Pancreas (tissue), 10 donors: Measurements from ENCODE around the gene MPPE1. TPM values are rescaled to one million over a fixed set of nuclear protein-coding genes. Genes with fewer than 3 reads are reported as not detected.

Source experiments
- ATAC-seq, 4 donors: fragments of 200-7000 bp; cut with Tn5 transposase; one replicate each; pipeline versions ENCODE4 v1.8.0 to v1.9.1; 2020; ENCODE audit warnings: mild to moderate bottlenecking in 4 of 4, moderate library complexity in 4 of 4
- DNase-seq, 6 donors: peaks; one replicate each; pipeline ENCODE4 v3.0.0-alpha.2; 2020
- FAIRE-seq: peaks from 2 replicates; lab custom pipeline; 2012; peaks lifted over from hg19 to GRCh38; lab: Jason Lieb, UNC
- H3K27ac ChIP-seq, 4 donors: fragments of 200-600 bp; sonication (generic); 1 replicate in 3 of 4; 2 replicates in 1 of 4; pipeline versions ENCODE4 v1.5.0 to v1.8.0; 2020
- H3K27me3 ChIP-seq, 4 donors: fragments of 200-600 bp; one replicate each; pipeline ENCODE4 v1.8.0; 2021
- H3K36me3 ChIP-seq, 3 donors: fragments of 200-600 bp; sonication (generic) in 1 of 3; one replicate each; pipeline versions ENCODE4 v1.5.0 to v1.8.0; 2020 to 2021
- H3K4me1 ChIP-seq, 3 donors: fragments of 200-600 bp; one replicate each; pipeline ENCODE4 v1.8.0; 2021
- H3K4me3 ChIP-seq, 4 donors: fragments of 200-600 bp; sonication (generic) in 2 of 4; one replicate each; pipeline versions ENCODE4 v1.5.0 to v1.8.0; 2020 to 2021
- H3K9me3 ChIP-seq, 4 donors: fragments of 200-600 bp; one replicate each; pipeline ENCODE4 v1.8.0; 2021
- WGBS, 2 donors: extraction: QIAGEN DNeasy Blood & Tissue Kit; methylation state at CpG; one replicate each; pipeline ENCODE4 v1.1.7; 2013; 5-methylcytosine and 5-hydroxymethylcytosine counted together
- intact Hi-C, 3 donors: fragments of 100-400 bp; cut with DNase I; formaldehyde crosslinking; loops; one replicate each; pipeline versions ENCODE4 v1.11.1 to v1.14.2; 2022
- polyA plus RNA-seq, 2 donors: library from polyadenylated mRNA; stranded (reverse); fragments of 200-250 nt; gene quantifications; one replicate each; pipeline ENCODE4 v1.2.3, GENCODE V29; 2013
- total RNA-seq, 6 donors: library from RNA; stranded (reverse); fragmentation: NEBNext Ultra II Directional in 4 of 6; extraction: Animal tissue kit (Norgen Biotek cat#: 25700) in 4 of 6; gene quantifications; one replicate each; pipeline versions ENCODE4 v1.2.1 to v1.2.4, GENCODE V29; 2021 to 2023
- TF ChIP-seq, protein P1 (sequence below), 4 donors: fragments of 200-600 bp; sonication (generic) in 3 of 4; IDR thresholded peaks; one replicate each; pipeline versions ENCODE4 v1.5.0 to v1.8.0; 2021; ENCODE audit warnings: antibody characterized with exemption in 4 of 4
- donor health status: healthy with polysubstance abuse.
- donor health status: DM: no; HTN: no; CAD: no; lungs with moderate emphysema.
- donor health status: DM: no; HTN: no; CAD: no.
- donor health status: control.
- donor health status: control.
- donor health status: Bipolar disorder and iron deficiency.
- donor health status: DM: yes; HTN: yes; CAD: no.
- donor health status: DM: no; HTN: no; CAD: no.
- donor health status: DM: no; HTN: no; CAD: no.
- donor health status: DM: yes; HTN: yes; CAD: no.

MPPE1 gene
- total and polyA plus RNA-seq, 8 donors, result 20.7 to 43.2 (median 25.0) TPM

GRCh38 chr18:11889284-11889683 is 18.8 kb downstream of the MPPE1 start:
- TF ChIP-seq, protein P1, sequence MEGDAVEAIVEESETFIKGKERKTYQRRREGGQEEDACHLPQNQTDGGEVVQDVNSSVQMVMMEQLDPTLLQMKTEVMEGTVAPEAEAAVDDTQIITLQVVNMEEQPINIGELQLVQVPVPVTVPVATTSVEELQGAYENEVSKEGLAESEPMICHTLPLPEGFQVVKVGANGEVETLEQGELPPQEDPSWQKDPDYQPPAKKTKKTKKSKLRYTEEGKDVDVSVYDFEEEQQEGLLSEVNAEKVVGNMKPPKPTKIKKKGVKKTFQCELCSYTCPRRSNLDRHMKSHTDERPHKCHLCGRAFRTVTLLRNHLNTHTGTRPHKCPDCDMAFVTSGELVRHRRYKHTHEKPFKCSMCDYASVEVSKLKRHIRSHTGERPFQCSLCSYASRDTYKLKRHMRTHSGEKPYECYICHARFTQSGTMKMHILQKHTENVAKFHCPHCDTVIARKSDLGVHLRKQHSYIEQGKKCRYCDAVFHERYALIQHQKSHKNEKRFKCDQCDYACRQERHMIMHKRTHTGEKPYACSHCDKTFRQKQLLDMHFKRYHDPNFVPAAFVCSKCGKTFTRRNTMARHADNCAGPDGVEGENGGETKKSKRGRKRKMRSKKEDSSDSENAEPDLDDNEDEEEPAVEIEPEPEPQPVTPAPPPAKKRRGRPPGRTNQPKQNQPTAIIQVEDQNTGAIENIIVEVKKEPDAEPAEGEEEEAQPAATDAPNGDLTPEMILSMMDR (IDR thresholded peaks at IDR 0.05), result no peak
- 97% methylated on average over 5 of the region's 5 CpGs for WGBS, 2 donors
- Histone ChIP-seq H3K4me1 (no peaks in the 10 kb centered on the region), H3K27ac (no peak overlapping the region), H3K27me3 (no peaks in the 10 kb centered on the region), H3K36me3 (peaks cover 0 to 43% (median 12%) of the 10 kb centered on the region in 3 donors), H3K9me3 (no peaks in the 10 kb centered on the region), H3K4me3 (no peak overlapping the region)
- DNase-seq (no peak), ATAC-seq (no peak), FAIRE-seq (no peak)
- intact Hi-C loops, result loop anchor here in 1 of 3 donors (10.0 kb wide), 1 partner anchor 164 kb away; no protein-coding TSS in a partner anchor

DNA sequence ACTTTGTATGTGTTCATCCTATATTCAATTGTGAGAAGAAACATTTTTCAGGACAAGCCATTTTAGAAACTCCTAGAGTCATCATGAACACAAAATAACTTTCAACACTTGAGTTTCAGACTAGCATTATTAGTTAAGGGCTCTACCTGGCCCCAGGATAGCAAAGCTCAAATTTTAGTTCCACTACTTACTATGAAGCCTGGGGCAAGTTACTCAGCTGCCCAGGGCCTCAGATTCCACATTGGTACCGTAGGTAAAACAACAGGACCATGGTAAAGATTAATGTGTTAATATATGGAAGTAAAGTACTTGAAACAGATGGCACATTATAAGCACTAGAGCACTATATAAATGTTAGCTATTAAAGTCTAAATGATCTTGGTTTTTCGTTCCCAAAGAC is 19.4 kb downstream of the MPPE1 start:
- no peak for ATAC-seq
- intact Hi-C loops, result loop anchor here in 1 of 3 donors (10.0 kb wide), 1 partner anchor 164 kb away; no protein-coding TSS in a partner anchor
- no peak for DNase-seq
- FAIRE-seq, result no peak
- Histone ChIP-seq H3K4me1 (no peaks in the 10 kb centered on the region), H3K27ac (no peak overlapping the region), H3K4me3 (no peak overlapping the region), H3K27me3 (no peaks in the 10 kb centered on the region), H3K36me3 (peaks cover 0 to 43% (median 12%) of the 10 kb centered on the region in 3 donors), H3K9me3 (no peaks in the 10 kb centered on the region)
- TF ChIP-seq, protein P1 (IDR thresholded peaks at IDR 0.05), result no peak
- WGBS, 2 donors, result 90 to 92% methylated on average over 2 of the region's 2 CpGs

DNA sequence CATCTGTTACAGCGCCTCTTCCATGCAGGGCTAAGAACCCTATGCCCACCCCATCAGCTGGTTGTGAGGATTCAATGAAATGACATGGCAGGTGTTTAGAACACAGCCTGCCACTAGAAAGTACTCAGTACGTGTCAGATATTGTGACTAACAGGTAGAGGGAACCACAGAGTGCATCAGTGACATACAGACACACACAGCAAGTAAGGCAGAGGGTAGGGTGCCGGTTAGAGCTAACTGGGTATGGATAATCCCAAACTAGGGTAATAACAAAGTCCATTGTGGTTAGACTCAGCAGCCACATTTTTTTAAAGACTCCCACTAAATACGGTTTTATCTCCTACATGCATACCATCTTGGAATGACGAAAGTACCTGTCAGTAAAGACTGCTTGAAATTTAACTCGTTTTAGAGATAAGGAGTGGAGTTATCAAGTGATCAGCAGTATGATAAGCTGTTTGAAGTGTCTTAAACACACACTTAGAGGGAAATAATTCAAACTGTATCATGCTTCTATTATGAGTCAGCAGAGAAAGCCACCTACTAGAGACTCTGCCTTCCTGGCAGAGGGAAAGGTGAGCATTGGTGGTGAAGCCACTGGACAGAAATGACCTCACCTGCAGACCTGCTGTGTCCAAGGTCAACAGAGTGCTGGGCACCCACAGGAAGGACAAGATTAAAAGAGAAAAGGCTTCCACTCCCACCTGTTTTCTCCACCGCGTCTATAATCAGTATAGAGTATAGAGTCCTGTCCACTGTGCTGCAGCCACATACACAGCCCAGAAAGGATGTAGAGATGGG is 20.6 kb downstream of the MPPE1 start:
- Histone ChIP-seq H3K36me3 (peaks cover 0 to 36% (median 12%) of the 10 kb centered on the region in 3 donors), H3K27me3 (no peaks in the 10 kb centered on the region), H3K27ac (no peak overlapping the region), H3K4me3 (no peak overlapping the region), H3K9me3 (no peaks in the 10 kb centered on the region), H3K4me1 (no peaks in the 10 kb centered on the region)
- FAIRE-seq, result peak; percentile 61
- no peak for DNase-seq
- TF ChIP-seq, protein P1 (IDR thresholded peaks at IDR 0.05), result no peak
- 58 to 62% methylated on average over 8 of the region's 8 CpGs for WGBS, 2 donors
- intact Hi-C loops, result loop anchor here in 1 of 3 donors (10.0 kb wide), 1 partner anchor 163 kb away; no protein-coding TSS in a partner anchor
- ATAC-seq, result peak in 3 of 4 donors; percentile 53 to 72 (median 65)

DNA sequence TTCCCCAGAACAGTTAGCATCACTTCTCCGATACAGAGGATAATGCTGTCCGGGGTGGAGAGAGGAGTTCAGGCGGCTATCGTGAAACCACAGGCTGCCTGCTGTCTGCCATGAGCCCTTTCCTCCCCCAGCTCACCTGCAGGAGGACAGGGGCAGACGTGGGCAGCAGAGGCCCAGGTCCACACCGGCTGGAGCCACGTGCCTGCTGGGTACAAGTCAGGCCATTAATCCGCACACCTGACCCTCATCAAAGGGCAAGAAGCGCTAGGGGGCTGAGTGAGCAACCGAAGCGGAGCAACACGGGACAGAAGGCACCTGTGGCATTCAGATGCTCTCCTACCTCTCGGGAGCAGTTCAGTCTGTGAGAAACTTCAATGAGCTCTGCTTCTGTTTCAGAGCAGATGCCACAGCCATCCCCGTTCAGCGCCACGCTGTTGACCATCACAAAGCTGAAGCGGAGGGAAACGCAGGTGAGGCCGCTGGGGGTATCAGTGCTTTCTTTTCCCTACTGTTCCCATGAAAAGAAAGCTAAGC is 21.5 kb downstream of the MPPE1 start:
- Histone ChIP-seq H3K9me3 (no peaks in the 10 kb centered on the region), H3K27me3 (no peaks in the 10 kb centered on the region), H3K4me1 (no peaks in the 10 kb centered on the region), H3K36me3 (peaks cover 0 to 36% (median 12%) of the 10 kb centered on the region in 3 donors), H3K27ac (no peak overlapping the region), H3K4me3 (no peak overlapping the region)
- intact Hi-C loops, result loop anchor here in 1 of 3 donors (10.0 kb wide), 1 partner anchor 162 kb away; no protein-coding TSS in a partner anchor
- DNase-seq (no peak), FAIRE-seq (no peak), ATAC-seq (no peak)
- TF ChIP-seq, protein P1 (IDR thresholded peaks at IDR 0.05), result no peak
- WGBS, 2 donors, result 90 to 91% methylated on average over 19 of the region's 19 CpGs
